ENCODE data around the gene SIK3. TPM values are rescaled to one million over a fixed set of nuclear protein-coding genes. Genes with fewer than 3 reads are reported as not detected.
A peak's percentile ranks its signal among the peaks of the same experiment; 100 is the strongest.

SIK3 gene
- total RNA-seq, 1 experiment from 2014 or later, result 34.4 TPM

DNA sequence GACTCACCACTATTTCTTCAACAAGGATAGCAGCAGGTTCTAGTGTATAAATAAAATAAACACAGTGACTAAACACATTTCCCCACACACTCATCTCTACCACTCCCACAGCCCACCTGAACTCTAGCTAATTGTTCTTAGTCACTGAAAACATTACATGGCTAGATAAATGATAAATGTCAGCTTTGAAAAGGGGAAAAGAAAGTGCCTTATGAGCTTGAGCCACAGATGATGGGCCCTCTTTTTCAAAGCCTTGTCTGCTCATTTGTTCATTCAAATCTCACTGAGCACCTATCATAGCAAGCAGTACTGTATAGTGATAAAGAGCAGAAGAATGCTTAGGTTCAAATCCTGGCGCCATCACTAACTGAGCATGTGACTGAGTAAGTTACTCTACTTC lies 58.3 kb downstream of the SIK3 start:
- Mint-ChIP-seq H3K4me1 (peaks cover 26% of the 10 kb centered on the region), H3K9me3 (no peaks in the 10 kb centered on the region), H3K27ac (no peak overlapping the region), H3K4me3 (no peak overlapping the region), H3K27me3 (ENCODE audit: low read depth) (no peaks in the 10 kb centered on the region), H3K36me3 (no peaks in the 10 kb centered on the region)
- TF ChIP-seq, protein P1, sequence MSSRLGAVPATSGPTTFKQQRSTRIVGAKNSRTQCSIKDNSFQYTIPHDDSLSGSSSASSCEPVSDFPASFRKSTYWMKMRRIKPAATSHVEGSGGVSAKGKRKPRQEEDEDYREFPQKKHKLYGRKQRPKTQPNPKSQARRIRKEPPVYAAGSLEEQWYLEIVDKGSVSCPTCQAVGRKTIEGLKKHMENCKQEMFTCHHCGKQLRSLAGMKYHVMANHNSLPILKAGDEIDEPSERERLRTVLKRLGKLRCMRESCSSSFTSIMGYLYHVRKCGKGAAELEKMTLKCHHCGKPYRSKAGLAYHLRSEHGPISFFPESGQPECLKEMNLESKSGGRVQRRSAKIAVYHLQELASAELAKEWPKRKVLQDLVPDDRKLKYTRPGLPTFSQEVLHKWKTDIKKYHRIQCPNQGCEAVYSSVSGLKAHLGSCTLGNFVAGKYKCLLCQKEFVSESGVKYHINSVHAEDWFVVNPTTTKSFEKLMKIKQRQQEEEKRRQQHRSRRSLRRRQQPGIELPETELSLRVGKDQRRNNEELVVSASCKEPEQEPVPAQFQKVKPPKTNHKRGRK (CRISPR knock-in tag; IDR thresholded peaks at IDR 0.05; ENCODE audit: borderline replicate concordance), result no peak
- TF ChIP-seq OVOL2 (CRISPR knock-in tag; IDR thresholded peaks at IDR 0.05; ENCODE audit: borderline replicate concordance) (no peak), NR2C2 (CRISPR knock-in tag; IDR thresholded peaks at IDR 0.05) (no peak), GRHL2 (CRISPR knock-in tag; IDR thresholded peaks at IDR 0.05; ENCODE audit: insufficient replicate concordance, severe bottlenecking) (no peak), CBFB (CRISPR knock-in tag; IDR thresholded peaks at IDR 0.05; ENCODE audit: low read depth) (no peak), SP1 (CRISPR knock-in tag; conservative IDR thresholded peaks at IDR 0.05) (no peak), ATF1 (CRISPR knock-in tag; IDR thresholded peaks at IDR 0.05) (no peak), FOXP1 (CRISPR knock-in tag; IDR thresholded peaks at IDR 0.05; ENCODE audit: borderline replicate concordance) (no peak), NFE2L1 (CRISPR knock-in tag; IDR thresholded peaks at IDR 0.05) (no peak), MYBL2 (CRISPR knock-in tag; IDR thresholded peaks at IDR 0.05) (no peak), ZNF232 (CRISPR knock-in tag; IDR thresholded peaks at IDR 0.05) (no peak), ZNF138 (CRISPR knock-in tag; conservative IDR thresholded peaks at IDR 0.05) (no peak), ZNF396 (CRISPR knock-in tag; IDR thresholded peaks at IDR 0.05; ENCODE audit: borderline replicate concordance) (no peak), JAZF1 (CRISPR knock-in tag; IDR thresholded peaks at IDR 0.05) (no peak)
- no peak for ATAC-seq
- no peak for DNase-seq (ENCODE audit: low spot score)
- ChIA-PET POLR2A (no interaction called here), CTCF (no interaction called here)

DNA sequence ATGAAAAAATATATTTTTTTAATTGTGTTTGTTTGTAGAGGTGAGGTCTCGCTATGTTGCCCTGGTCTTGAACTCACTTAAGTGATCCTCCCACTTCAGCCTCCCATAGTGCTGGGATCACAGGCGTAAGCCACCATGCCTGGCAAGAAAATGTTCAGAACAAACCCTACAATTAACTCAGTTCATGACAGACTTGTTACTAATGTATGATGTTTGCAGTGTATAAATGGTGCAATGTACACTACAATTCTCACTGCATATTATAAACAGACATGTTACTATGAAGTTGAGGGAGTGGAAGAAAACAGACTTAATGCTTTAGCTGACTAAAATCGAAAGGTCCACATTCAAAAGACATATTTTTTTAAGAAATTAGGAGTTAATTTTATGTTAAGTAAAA lies 59.0 kb downstream of the SIK3 start:
- no peak overlapping the region for H3K27ac Mint-ChIP-seq
- H3K9me3 Mint-ChIP-seq, result no peaks in the 10 kb centered on the region
- no peaks in the 10 kb centered on the region for H3K27me3 Mint-ChIP-seq (ENCODE audit: low read depth)
- peaks cover 26% of the 10 kb centered on the region for H3K4me1 Mint-ChIP-seq
- H3K4me3 Mint-ChIP-seq, result no peak overlapping the region
- DNase-seq (ENCODE audit: low spot score) (no peak), ATAC-seq (no peak)
- no peaks in the 10 kb centered on the region for H3K36me3 Mint-ChIP-seq
- ChIA-PET POLR2A (no interaction called here), CTCF (no interaction called here)
- no peak for TF ChIP-seq NFATC4 (CRISPR knock-in tag; IDR thresholded peaks at IDR 0.05)

DNA sequence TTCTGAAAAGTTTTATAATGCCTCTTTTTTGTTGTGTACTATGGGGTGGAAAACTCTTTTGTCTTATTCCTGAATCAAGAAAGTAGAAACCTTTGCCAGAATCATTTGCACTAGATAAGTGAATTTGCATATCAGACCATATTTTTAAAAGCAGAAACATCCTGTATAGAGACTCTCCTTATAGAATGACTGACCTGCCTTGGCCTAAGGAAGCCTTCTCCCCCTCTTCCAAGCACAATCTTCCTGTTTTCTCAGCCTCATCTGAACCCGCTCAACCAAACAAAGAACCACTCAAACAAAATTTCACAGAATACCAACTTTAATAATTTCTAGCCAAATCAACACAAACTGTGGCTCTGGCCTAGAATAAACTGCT lies 60.3 kb downstream of the SIK3 start:
- ATAC-seq (no peak), DNase-seq (ENCODE audit: low spot score) (no peak)
- POLR2A ChIA-PET, result no interaction called here
- Mint-ChIP-seq H3K36me3 (no peaks in the 10 kb centered on the region), H3K4me1 (peaks cover 26% of the 10 kb centered on the region), H3K4me3 (no peak overlapping the region), H3K27me3 (ENCODE audit: low read depth) (no peaks in the 10 kb centered on the region), H3K9me3 (no peaks in the 10 kb centered on the region), H3K27ac (peak overlapping the region; percentile 71)
- CTCF ChIA-PET, result no interaction called here
- TF ChIP-seq ZNF396 (CRISPR knock-in tag; IDR thresholded peaks at IDR 0.05; ENCODE audit: borderline replicate concordance), result no peak
- no peak for TF ChIP-seq NR1H2 (CRISPR knock-in tag; IDR thresholded peaks at IDR 0.05)
- TF ChIP-seq ETV6 (CRISPR knock-in tag; IDR thresholded peaks at IDR 0.05), result no peak
- TF ChIP-seq GRHL2 (CRISPR knock-in tag; IDR thresholded peaks at IDR 0.05; ENCODE audit: insufficient replicate concordance, severe bottlenecking), result no peak
- TF ChIP-seq NR3C1 (CRISPR knock-in tag; conservative IDR thresholded peaks at IDR 0.05; ENCODE audit: low read depth), result no peak
- no peak for TF ChIP-seq MXD4 (CRISPR knock-in tag; IDR thresholded peaks at IDR 0.05; ENCODE audit: borderline replicate concordance)
- no peak for TF ChIP-seq SMAD3 (CRISPR knock-in tag; IDR thresholded peaks at IDR 0.05; ENCODE audit: borderline replicate concordance)
- no peak for TF ChIP-seq GABPB1 (CRISPR knock-in tag; IDR thresholded peaks at IDR 0.05)
- TF ChIP-seq, protein P2, sequence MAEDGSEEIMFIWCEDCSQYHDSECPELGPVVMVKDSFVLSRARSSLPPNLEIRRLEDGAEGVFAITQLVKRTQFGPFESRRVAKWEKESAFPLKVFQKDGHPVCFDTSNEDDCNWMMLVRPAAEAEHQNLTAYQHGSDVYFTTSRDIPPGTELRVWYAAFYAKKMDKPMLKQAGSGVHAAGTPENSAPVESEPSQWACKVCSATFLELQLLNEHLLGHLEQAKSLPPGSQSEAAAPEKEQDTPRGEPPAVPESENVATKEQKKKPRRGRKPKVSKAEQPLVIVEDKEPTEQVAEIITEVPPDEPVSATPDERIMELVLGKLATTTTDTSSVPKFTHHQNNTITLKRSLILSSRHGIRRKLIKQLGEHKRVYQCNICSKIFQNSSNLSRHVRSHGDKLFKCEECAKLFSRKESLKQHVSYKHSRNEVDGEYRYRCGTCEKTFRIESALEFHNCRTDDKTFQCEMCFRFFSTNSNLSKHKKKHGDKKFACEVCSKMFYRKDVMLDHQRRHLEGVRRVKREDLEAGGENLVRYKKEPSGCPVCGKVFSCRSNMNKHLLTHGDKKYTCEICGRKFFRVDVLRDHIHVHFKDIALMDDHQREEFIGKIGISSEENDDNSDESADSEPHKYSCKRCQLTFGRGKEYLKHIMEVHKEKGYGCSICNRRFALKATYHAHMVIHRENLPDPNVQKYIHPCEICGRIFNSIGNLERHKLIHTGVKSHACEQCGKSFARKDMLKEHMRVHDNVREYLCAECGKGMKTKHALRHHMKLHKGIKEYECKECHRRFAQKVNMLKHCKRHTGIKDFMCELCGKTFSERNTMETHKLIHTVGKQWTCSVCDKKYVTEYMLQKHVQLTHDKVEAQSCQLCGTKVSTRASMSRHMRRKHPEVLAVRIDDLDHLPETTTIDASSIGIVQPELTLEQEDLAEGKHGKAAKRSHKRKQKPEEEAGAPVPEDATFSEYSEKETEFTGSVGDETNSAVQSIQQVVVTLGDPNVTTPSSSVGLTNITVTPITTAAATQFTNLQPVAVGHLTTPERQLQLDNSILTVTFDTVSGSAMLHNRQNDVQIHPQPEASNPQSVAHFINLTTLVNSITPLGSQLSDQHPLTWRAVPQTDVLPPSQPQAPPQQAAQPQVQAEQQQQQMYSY (CRISPR knock-in tag; IDR thresholded peaks at IDR 0.05), result no peak
- TF ChIP-seq, protein P3, sequence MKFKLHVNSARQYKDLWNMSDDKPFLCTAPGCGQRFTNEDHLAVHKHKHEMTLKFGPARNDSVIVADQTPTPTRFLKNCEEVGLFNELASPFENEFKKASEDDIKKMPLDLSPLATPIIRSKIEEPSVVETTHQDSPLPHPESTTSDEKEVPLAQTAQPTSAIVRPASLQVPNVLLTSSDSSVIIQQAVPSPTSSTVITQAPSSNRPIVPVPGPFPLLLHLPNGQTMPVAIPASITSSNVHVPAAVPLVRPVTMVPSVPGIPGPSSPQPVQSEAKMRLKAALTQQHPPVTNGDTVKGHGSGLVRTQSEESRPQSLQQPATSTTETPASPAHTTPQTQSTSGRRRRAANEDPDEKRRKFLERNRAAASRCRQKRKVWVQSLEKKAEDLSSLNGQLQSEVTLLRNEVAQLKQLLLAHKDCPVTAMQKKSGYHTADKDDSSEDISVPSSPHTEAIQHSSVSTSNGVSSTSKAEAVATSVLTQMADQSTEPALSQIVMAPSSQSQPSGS (CRISPR knock-in tag; IDR thresholded peaks at IDR 0.05; ENCODE audit: borderline replicate concordance, low read depth), result no peak
- TF ChIP-seq, protein P4, sequence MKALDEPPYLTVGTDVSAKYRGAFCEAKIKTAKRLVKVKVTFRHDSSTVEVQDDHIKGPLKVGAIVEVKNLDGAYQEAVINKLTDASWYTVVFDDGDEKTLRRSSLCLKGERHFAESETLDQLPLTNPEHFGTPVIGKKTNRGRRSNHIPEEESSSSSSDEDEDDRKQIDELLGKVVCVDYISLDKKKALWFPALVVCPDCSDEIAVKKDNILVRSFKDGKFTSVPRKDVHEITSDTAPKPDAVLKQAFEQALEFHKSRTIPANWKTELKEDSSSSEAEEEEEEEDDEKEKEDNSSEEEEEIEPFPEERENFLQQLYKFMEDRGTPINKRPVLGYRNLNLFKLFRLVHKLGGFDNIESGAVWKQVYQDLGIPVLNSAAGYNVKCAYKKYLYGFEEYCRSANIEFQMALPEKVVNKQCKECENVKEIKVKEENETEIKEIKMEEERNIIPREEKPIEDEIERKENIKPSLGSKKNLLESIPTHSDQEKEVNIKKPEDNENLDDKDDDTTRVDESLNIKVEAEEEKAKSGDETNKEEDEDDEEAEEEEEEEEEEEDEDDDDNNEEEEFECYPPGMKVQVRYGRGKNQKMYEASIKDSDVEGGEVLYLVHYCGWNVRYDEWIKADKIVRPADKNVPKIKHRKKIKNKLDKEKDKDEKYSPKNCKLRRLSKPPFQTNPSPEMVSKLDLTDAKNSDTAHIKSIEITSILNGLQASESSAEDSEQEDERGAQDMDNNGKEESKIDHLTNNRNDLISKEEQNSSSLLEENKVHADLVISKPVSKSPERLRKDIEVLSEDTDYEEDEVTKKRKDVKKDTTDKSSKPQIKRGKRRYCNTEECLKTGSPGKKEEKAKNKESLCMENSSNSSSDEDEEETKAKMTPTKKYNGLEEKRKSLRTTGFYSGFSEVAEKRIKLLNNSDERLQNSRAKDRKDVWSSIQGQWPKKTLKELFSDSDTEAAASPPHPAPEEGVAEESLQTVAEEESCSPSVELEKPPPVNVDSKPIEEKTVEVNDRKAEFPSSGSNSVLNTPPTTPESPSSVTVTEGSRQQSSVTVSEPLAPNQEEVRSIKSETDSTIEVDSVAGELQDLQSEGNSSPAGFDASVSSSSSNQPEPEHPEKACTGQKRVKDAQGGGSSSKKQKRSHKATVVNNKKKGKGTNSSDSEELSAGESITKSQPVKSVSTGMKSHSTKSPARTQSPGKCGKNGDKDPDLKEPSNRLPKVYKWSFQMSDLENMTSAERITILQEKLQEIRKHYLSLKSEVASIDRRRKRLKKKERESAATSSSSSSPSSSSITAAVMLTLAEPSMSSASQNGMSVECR (CRISPR knock-in tag; IDR thresholded peaks at IDR 0.05; ENCODE audit: borderline replicate concordance), result no peak

All from WTC11 (cell line).